Measurements from ENCODE around the gene CMTM1. TPM values are rescaled to one million over a fixed set of nuclear protein-coding genes. Genes with fewer than 3 reads are reported as not detected.
"Not testable (repeated sequence)": the region's sequence is repeated elsewhere in the genome, so short reads cannot be mapped to it uniquely, and the experiment has no call there.

CMTM1 gene
- total RNA-seq, 1 experiment from 2014 or later = 1.5 TPM

- in situ Hi-C loops (cut with HindIII; ENCODE audit: low pct_unique_long_range_greater_than_20kb, low sequenced_read_pairs) = no loop called here
- DNase-seq (ENCODE audit: low read depth) = peak; percentile 79
Observed at GRCh38 chr16:66618588-66619375, 52.5 kb downstream of the CMTM1 start.

GRCh38 chr16:66619534-66620428 lies 53.5 kb downstream of the CMTM1 start:
- in situ Hi-C loops (cut with HindIII; ENCODE audit: low pct_unique_long_range_greater_than_20kb, low sequenced_read_pairs) = no loop called here
- no peak for DNase-seq (ENCODE audit: low read depth)

GRCh38 chr16:66620429-66620795 lies 54.2 kb downstream of the CMTM1 start:
- no peak for DNase-seq (ENCODE audit: low read depth)
- in situ Hi-C loops (cut with HindIII; ENCODE audit: low pct_unique_long_range_greater_than_20kb, low sequenced_read_pairs) = no loop called here

- no peak for DNase-seq (ENCODE audit: low read depth)
- in situ Hi-C loops (cut with HindIII; ENCODE audit: low pct_unique_long_range_greater_than_20kb, low sequenced_read_pairs) = no loop called here
Observed at GRCh38 chr16:66621973-66622372, 55.7 kb downstream of the CMTM1 start.

- no peak for DNase-seq (ENCODE audit: low read depth)
- in situ Hi-C loops (cut with HindIII; ENCODE audit: low pct_unique_long_range_greater_than_20kb, low sequenced_read_pairs) = no loop called here
Observed at GRCh38 chr16:66622863-66623262, 56.6 kb downstream of the CMTM1 start.

- DNase-seq (ENCODE audit: low read depth) = no peak
- in situ Hi-C loops (cut with HindIII; ENCODE audit: low pct_unique_long_range_greater_than_20kb, low sequenced_read_pairs) = no loop called here
Observed at GRCh38 chr16:66623755-66624154, 57.5 kb downstream of the CMTM1 start.

GRCh38 chr16:66627611-66628378 lies 61.6 kb downstream of the CMTM1 start:
- DNase-seq (ENCODE audit: low read depth); in situ Hi-C loops (cut with HindIII; ENCODE audit: low pct_unique_long_range_greater_than_20kb, low sequenced_read_pairs): not testable (repeated sequence)

Other genes starting within 250 kb of the CMTM1 start
- gene CDH5, start 199.7 kb upstream of the CMTM1 start, total RNA-seq (2014; rRNA removed; shearing (Covaris generic); ENCODE audit: low replicate concordance) = not detected in 2 replicates
- gene BEAN1, start 139.1 kb upstream of the CMTM1 start, total RNA-seq (2014; rRNA removed; shearing (Covaris generic); ENCODE audit: low replicate concordance) = 1.9 and 3.8 TPM in 2 replicates
- gene TK2, start 16.3 kb upstream of the CMTM1 start, total RNA-seq (2014; rRNA removed; shearing (Covaris generic); ENCODE audit: low replicate concordance) = 18.2 and 20.6 TPM in 2 replicates
- 128 and 135 TPM in 2 replicates for gene CKLF, start 13.9 kb upstream of the CMTM1 start, total RNA-seq (2014; rRNA removed; shearing (Covaris generic); ENCODE audit: low replicate concordance)
- not detected in 2 replicates for gene CMTM2, start 13.0 kb downstream of the CMTM1 start, total RNA-seq (2014; rRNA removed; shearing (Covaris generic); ENCODE audit: low replicate concordance)
- gene CMTM3, start 38.3 kb downstream of the CMTM1 start, total RNA-seq (2014; rRNA removed; shearing (Covaris generic); ENCODE audit: low replicate concordance) = 46.9 and 68.3 TPM in 2 replicates
- gene CMTM4, start 130.3 kb downstream of the CMTM1 start, total RNA-seq (2014; rRNA removed; shearing (Covaris generic); ENCODE audit: low replicate concordance) = 14.3 and 16.2 TPM in 2 replicates
- 45.7 and 66.9 TPM in 2 replicates for gene DYNC1LI2, start 185.2 kb downstream of the CMTM1 start, total RNA-seq (2014; rRNA removed; shearing (Covaris generic); ENCODE audit: low replicate concordance)
- gene TERB1, start 235.1 kb downstream of the CMTM1 start, total RNA-seq (2014; rRNA removed; shearing (Covaris generic); ENCODE audit: low replicate concordance) = not detected in 2 replicates

All from Caki2 (cell line).